Measurements from ENCODE around the gene HRH4.

DNA sequence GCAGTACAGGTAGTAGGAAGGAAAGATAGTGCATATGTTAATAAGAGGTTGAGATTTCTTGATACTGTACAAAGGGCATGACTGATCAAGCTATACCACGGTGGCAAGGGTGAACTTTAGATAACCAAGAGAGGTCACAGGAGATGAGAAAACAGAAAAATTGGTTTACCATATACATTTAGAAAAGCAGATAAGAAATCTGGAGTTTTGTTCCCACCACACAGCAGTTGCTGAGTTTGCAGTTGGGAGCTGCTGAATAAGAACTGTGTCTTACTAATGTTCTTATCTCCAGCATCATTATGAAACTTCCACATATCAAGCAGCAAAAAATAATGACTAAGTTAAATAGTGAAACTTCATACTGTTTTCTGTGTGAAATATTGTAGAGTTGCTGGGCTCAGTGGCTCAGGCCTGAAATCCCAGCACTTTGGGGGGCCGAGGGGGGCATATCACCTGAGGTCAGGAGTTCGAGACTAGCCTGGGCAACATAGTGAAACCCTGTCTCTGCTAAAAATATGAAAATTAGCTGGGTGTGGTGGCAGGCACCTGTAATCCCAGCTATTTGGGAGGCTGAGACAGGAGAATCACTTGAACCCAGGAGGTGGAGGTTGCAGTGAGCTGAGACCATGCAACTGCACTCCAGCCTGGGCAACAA is 46.0 kb upstream of the HRH4 start:
- TF ChIP-seq, protein P1, sequence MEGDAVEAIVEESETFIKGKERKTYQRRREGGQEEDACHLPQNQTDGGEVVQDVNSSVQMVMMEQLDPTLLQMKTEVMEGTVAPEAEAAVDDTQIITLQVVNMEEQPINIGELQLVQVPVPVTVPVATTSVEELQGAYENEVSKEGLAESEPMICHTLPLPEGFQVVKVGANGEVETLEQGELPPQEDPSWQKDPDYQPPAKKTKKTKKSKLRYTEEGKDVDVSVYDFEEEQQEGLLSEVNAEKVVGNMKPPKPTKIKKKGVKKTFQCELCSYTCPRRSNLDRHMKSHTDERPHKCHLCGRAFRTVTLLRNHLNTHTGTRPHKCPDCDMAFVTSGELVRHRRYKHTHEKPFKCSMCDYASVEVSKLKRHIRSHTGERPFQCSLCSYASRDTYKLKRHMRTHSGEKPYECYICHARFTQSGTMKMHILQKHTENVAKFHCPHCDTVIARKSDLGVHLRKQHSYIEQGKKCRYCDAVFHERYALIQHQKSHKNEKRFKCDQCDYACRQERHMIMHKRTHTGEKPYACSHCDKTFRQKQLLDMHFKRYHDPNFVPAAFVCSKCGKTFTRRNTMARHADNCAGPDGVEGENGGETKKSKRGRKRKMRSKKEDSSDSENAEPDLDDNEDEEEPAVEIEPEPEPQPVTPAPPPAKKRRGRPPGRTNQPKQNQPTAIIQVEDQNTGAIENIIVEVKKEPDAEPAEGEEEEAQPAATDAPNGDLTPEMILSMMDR (conservative IDR thresholded peaks at IDR 0.05 in 1 of 2, IDR thresholded peaks at IDR 0.05 in 1 of 2; ENCODE audit: extremely low read depth in 1 of 2, insufficient read depth in 1 of 2, low read depth in 1 of 2, low read length in 2 of 2), result no peak
- no peak for TF ChIP-seq EZH2 (IDR thresholded peaks at IDR 0.05; ENCODE audit: borderline replicate concordance, low read length)
